GM12872 (cell line): Measurements from ENCODE around the gene INSIG1.

Experiments used
- CTCF ChIP-seq: IDR thresholded peaks from 3 replicates; pipeline ENCODE4 v1.5.1; 2011; ENCODE audit warnings: low read depth, mild to moderate bottlenecking, low read length, moderate library complexity; ENCODE audit not compliant: insufficient read depth

INSIG1 gene

DNA sequence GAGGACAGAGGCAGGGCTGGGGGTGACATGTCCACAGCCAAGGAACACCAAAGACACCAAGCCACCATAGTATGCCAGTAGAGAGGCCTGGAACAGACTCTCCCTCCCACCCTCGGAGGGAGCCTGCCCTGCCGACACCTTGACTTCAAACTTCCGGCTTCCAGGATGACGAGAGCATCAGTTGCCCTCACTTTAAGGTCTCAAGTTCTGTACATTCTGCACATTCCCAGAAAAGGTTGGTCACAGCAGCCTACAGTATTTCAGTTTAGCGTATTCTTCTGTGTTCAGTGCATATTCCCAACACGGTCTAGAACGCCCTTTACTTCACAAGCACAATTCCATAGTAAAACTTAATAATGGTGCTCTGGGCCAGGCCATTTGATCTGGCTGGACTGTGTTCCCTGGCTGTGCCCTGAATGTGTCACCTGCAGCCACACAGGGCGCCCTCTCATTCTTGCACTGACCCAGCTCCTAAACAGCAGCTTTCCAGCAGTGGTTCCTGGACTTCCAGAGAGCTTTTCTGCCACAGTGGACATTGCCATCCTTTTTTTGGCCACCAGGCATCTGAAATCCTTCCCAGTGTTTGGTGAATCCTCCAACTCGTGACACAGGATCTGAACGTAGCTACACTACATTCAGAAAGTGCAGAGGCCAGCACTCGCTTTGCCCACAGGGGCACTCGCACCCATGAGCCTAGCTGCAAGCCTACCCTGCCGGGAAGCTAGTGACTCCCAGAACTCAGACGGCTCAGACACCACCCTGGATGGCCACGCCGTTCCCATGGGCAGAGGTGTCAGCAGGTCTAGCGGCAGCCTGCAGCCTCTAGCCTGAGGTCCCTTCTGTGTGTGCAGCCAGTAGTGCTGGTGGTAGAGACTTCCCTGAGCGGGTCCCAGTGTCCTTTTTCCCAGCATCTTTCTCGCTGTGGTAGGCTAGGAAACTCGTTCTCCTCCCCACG, 36.4 kb upstream of the INSIG1 start:
- TF ChIP-seq CTCF, result no peak

GRCh38 chr7:155262031-155262430, 35.6 kb upstream of the INSIG1 start:
- no peak for TF ChIP-seq CTCF

- no peak for TF ChIP-seq CTCF
Observed at GRCh38 chr7:155263051-155263450, 34.6 kb upstream of the INSIG1 start.

DNA sequence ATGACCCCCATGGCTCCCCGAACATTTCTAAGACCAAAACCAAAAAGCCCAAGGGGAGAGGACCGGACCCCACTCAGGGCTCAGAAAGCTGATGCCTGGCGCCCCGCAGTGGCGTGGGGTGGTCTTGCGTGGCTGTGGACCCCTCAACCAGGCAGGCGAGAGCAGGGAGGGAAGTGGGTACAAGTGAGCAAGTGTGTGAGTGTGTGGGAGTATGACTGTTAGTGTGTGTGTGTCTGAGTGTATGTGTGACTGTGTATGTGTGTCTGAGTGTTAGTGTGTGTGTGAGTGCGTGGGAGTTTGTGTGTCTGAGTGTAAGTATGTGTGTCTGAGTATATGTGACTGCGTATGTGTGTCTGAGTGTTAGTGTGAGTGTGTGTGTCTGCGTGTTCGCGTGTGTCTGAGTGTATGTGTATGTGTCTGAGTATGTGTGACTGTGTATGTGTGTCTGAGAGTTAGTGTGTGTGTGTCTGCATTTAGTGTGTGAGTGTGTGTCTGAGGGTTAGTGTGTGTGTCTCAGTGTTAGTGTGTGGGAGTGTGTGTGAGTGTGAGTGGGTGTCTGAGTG, 34.0 kb upstream of the INSIG1 start:
- peak; percentile 36; the same call in 1 of the 3 replicates for TF ChIP-seq CTCF

- TF ChIP-seq CTCF, result no peak
Observed at GRCh38 chr7:155265144-155265543, 32.5 kb upstream of the INSIG1 start.

DNA sequence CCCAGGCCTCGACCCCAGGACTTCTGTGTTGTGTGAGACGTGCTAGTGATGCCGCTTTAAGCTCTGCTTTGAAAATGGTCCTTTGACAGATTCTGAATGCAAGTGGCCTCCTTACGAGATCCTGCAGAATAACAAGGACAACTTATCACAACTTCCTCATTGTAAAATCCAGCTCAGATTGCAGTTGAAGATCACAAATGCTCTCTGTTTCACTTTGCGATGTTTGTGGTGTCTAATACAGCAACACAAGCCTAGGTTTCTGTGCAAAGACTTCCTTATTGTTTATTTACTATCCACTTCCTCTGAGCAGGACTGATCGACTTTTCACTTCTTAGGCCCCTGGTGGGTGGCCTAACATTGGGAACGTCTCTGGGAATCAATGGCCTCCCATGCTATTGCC, 31.7 kb upstream of the INSIG1 start:
- no peak for TF ChIP-seq CTCF

GRCh38 chr7:155266440-155266839, 31.2 kb upstream of the INSIG1 start:
- no peak for TF ChIP-seq CTCF
